ENCODE results near the gene CXCL10.

Gene CXCL10

DNA sequence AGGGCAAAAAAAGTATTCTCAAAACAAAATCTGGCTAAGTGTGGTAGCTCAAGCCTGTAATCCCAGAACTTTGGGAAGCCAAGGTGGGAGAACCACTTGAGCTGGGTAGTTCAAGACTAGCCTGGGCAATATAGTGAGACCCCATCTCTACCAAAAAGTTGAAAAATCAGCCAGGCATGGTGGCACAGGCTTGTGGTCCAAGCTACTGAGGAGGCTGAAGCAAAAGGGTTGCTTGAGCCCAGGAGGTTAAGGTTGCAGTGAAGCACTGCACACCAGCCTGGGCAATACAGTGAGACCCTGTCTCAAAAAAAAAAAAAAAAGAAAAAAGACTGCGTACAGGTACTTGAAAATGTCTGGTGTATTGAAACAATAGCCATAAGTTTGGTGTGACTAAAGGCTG, 30.8 kb downstream of the CXCL10 start:
- H3K4me3 ChIP-seq (ENCODE audit: low read depth, low read length) = no peak overlapping the region
- DNase-seq (ENCODE audit: low read depth) = no peak
- TF ChIP-seq, protein P1, sequence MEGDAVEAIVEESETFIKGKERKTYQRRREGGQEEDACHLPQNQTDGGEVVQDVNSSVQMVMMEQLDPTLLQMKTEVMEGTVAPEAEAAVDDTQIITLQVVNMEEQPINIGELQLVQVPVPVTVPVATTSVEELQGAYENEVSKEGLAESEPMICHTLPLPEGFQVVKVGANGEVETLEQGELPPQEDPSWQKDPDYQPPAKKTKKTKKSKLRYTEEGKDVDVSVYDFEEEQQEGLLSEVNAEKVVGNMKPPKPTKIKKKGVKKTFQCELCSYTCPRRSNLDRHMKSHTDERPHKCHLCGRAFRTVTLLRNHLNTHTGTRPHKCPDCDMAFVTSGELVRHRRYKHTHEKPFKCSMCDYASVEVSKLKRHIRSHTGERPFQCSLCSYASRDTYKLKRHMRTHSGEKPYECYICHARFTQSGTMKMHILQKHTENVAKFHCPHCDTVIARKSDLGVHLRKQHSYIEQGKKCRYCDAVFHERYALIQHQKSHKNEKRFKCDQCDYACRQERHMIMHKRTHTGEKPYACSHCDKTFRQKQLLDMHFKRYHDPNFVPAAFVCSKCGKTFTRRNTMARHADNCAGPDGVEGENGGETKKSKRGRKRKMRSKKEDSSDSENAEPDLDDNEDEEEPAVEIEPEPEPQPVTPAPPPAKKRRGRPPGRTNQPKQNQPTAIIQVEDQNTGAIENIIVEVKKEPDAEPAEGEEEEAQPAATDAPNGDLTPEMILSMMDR (IDR thresholded peaks at IDR 0.05; ENCODE audit: control insufficient read depth, extremely low read depth, insufficient read depth) = no peak

DNA sequence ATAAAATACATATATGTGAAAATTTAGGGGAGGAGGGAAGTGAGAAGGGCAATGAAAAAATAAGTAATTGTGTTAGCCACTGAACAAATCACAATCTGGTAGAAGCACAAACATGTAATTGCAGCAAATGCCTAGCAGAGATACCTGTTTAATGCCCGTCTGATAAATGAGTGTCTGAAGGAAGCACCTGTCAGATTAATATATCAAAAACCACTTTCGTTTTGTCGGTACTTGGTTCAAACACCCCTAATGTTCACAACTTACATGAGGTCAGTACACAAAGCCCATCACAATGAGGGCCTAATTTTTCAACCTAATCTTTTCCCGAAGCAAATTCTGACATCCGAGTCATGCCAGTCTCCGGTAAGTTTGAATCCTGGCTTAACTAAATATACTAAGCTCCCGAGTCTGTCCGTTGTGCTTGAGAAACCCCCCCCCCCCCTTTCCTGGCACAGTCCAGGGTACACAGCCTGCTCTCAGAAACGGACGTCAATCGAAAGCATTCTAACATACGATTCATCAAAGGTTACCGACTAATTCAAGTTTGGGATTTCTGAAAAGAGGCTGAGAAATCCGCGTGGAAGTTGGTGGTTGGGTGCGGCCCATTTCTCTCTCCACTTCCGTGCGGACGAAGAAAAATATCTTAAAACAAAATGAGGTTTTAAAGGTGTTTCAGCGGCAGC, 33.3 kb downstream of the CXCL10 start:
- TF ChIP-seq, protein P1 (IDR thresholded peaks at IDR 0.05; ENCODE audit: control insufficient read depth, extremely low read depth, insufficient read depth) = no peak
- peak overlapping the region; percentile 78 for H3K4me3 ChIP-seq (ENCODE audit: low read depth, low read length)
- DNase-seq (ENCODE audit: low read depth) = no peak

DNA sequence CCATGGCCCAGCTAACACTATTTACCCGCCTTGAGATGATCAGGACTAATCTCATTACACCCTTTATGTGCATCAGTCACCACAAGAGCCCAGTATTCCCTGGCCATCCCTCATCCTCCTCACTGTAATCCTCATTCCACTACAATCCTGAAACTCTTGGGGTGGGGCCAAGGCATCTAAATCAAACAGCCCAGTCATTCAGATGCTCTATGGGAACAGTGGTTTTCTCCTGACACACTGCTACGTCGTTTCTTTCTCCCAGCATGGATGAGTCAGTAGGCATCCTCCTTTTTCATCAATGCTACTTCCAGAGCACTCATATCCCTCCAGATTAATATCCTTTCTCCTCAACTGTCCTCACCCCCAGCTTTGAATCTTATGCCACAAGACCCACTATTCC, 38.2 kb downstream of the CXCL10 start:
- no peak for DNase-seq (ENCODE audit: low read depth)
- TF ChIP-seq, protein P1 (IDR thresholded peaks at IDR 0.05; ENCODE audit: control insufficient read depth, extremely low read depth, insufficient read depth) = no peak
- no peak overlapping the region for H3K4me3 ChIP-seq (ENCODE audit: low read depth, low read length)

DNA sequence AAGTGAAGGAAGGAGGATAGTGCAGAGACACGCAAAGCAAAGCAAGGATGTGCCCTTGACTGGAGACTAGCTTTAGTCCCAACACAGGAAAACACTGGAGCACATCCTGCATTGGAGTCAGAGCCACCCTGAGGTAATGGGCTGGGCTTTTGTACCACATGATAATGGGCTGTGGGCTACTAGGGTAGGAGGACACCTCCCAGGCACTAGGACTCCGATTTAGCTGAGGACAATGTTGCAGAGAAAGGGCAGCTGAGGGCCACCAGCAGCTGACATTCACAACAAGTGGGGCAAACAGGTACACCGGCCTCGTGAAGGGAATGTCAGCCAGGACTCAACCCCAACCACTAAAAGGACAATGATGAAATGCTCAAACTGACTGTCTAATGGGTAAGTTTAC, 42.7 kb downstream of the CXCL10 start:
- TF ChIP-seq, protein P1 (IDR thresholded peaks at IDR 0.05; ENCODE audit: control insufficient read depth, extremely low read depth, insufficient read depth) = no peak
- no peak for DNase-seq (ENCODE audit: low read depth)

DNA sequence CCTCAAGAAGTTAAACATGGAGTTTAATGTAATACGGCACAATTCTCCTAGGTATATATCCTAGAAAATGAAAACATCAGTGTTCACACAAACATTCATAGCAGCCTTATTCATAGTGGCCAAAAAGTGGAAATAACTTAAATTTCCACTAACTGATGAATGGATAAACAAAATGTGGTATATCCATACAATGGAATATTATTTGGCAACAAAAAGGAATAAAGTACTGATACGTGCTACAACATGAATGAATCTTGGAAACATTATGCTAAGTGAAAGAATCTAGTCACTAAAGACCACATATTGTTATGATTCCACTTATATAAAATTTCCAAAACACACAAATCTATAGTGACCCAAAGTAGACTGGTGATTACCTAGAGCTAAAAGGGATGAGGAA, 47.1 kb downstream of the CXCL10 start:
- H3K4me3 ChIP-seq (ENCODE audit: low read depth, low read length) = no peak overlapping the region
- DNase-seq (ENCODE audit: low read depth) = no peak
- TF ChIP-seq, protein P1 (IDR thresholded peaks at IDR 0.05; ENCODE audit: control insufficient read depth, extremely low read depth, insufficient read depth) = no peak

More for the DNA sequence above, 42.7 kb downstream of the CXCL10 start:
- H3K4me3 ChIP-seq (ENCODE audit: low read depth, low read length) = no peak overlapping the region

DNA sequence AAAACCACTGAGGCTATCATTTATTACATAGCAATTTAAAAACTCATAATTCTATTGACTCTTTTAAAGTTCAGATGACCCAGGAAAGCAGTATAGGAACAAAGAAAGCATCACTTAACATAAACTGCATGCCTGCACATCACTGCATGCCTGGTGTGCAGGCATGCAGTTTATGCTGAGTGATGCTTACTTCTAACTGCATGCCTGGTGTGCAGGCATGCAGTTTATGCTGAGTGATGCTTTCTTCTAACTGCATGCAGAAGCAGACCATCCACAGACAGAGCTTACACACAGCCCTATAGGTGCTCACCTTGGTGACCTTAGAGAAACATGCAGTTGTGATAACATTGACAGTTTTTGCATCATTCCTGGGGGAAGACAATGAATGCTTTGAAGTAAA, 49.5 kb downstream of the CXCL10 start:
- DNase-seq (ENCODE audit: low read depth) = no peak
- TF ChIP-seq, protein P1 (IDR thresholded peaks at IDR 0.05; ENCODE audit: control insufficient read depth, extremely low read depth, insufficient read depth) = no peak
- no peak overlapping the region for H3K4me3 ChIP-seq (ENCODE audit: low read depth, low read length)

All from LNCaP clone FGC (cell line).